Measurements from ENCODE around the gene PAX7. TPM values are rescaled to one million over a fixed set of nuclear protein-coding genes. Genes with fewer than 3 reads are reported as not detected.

The PAX7 gene
- total and polyA plus RNA-seq, 2 of the 4 experiments (the other 2 are of a cell fraction): not detected

DNA sequence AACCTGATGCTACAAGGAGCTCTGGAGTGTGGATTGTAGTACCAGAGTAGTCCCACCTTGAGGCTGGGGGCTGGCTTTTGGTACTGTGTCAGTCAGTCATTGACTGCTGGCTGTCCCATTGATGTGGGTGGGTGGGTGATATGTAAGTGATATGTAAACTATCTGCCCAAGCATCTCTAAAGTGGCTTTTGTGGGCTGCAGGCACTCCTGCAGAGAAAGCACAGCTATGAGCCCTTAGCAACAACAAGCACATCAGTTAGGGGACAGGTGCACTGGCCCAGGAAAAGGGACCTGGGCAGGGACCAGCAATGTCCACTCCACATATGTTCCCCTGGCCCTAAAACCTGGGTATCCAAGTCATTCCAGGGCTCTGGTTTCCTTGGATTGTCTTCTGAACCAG is 118.9 kb downstream of the PAX7 start:
- Histone ChIP-seq H3K4me1 (ENCODE audit: control insufficient read depth, insufficient read depth, low read length) (no peaks in the 10 kb centered on the region), H3K27me3 (ENCODE audit: control insufficient read depth, insufficient read depth, low read length) (no peaks in the 10 kb centered on the region), H3K36me3 (ENCODE audit: control insufficient read depth, insufficient read depth, low read length) (no peaks in the 10 kb centered on the region), H2BK5ac (ENCODE audit: low read depth, low read length, poor library complexity, severe bottlenecking) (no peak overlapping the region), H3K4me2 (ENCODE audit: low read depth, low read length) (no peak overlapping the region), H3K9me1 (ENCODE audit: insufficient read depth, low read length) (no peaks in the 10 kb centered on the region), H2AK5ac (ENCODE audit: low read depth, low read length) (no peak overlapping the region), H3K23ac (ENCODE audit: low read depth, low read length) (no peak overlapping the region), H4K20me1 (ENCODE audit: insufficient read depth, low read length) (no peaks in the 10 kb centered on the region), H3K9ac (ENCODE audit: low read depth, low read length) (no peak overlapping the region), H2BK120ac (ENCODE audit: low read depth, low read length) (no peak overlapping the region), H3K4ac (ENCODE audit: low read depth, low read length) (no peak overlapping the region), H3K14ac (replicated peaks; ENCODE audit: low read depth, low read length) (no peak overlapping the region), H2AK9ac (replicated peaks; ENCODE audit: low read depth, low read length, poor library complexity) (no peak overlapping the region), H3K79me1 (ENCODE audit: low read depth in 1 of 2, low read length in 2 of 2) (no peaks in the 10 kb centered on the region), H3K18ac (ENCODE audit: low read depth, low read length) (no peak overlapping the region), H3K4me3 (ENCODE audit: insufficient read depth, low read depth, low read length) (no peak overlapping the region), H4K91ac (ENCODE audit: insufficient read depth, low read depth, low read length) (no peak overlapping the region), H2AFZ (replicated peaks; ENCODE audit: low read length, poor library complexity) (no peak overlapping the region), H3K27ac (ENCODE audit: insufficient read depth, low read length) (no peak overlapping the region), H3K9me3 (ENCODE audit: control insufficient read depth, insufficient read depth, low read length) (no peaks in the 10 kb centered on the region), H2BK15ac (ENCODE audit: low read depth, low read length) (no peak overlapping the region), H4K8ac (ENCODE audit: low read depth in 2 of 2, low read length in 2 of 2) (no peak overlapping the region), H3K56ac (ENCODE audit: extremely low read depth, insufficient read depth, low read length) (no peak overlapping the region), H2BK20ac (ENCODE audit: low read depth, low read length) (no peak overlapping the region), H4K5ac (ENCODE audit: low read depth, low read length) (no peak overlapping the region)
- ATAC-seq (ENCODE audit: low read depth) (no peak), DNase-seq (no peak)
- ChIA-PET POLR2A (ENCODE audit: unreplicated experiment) (no interaction called here), CTCF (no interaction called here)
- no peak for TF ChIP-seq CEBPB (IDR thresholded peaks at IDR 0.05; ENCODE audit: low read depth, low read length)
- no peak for TF ChIP-seq RAD21 (IDR thresholded peaks at IDR 0.05; ENCODE audit: low read length)
- TF ChIP-seq, protein P1, sequence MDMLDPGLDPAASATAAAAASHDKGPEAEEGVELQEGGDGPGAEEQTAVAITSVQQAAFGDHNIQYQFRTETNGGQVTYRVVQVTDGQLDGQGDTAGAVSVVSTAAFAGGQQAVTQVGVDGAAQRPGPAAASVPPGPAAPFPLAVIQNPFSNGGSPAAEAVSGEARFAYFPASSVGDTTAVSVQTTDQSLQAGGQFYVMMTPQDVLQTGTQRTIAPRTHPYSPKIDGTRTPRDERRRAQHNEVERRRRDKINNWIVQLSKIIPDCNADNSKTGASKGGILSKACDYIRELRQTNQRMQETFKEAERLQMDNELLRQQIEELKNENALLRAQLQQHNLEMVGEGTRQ (IDR thresholded peaks at IDR 0.05; ENCODE audit: low read depth, low read length): no peak
- no peak for TF ChIP-seq FOS (IDR thresholded peaks at IDR 0.05; ENCODE audit: low read depth, low read length)
- TF ChIP-seq, protein P2, sequence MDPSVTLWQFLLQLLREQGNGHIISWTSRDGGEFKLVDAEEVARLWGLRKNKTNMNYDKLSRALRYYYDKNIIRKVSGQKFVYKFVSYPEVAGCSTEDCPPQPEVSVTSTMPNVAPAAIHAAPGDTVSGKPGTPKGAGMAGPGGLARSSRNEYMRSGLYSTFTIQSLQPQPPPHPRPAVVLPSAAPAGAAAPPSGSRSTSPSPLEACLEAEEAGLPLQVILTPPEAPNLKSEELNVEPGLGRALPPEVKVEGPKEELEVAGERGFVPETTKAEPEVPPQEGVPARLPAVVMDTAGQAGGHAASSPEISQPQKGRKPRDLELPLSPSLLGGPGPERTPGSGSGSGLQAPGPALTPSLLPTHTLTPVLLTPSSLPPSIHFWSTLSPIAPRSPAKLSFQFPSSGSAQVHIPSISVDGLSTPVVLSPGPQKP (IDR thresholded peaks at IDR 0.05; ENCODE audit: borderline replicate concordance, low read depth, low read length): no peak
- no peak for TF ChIP-seq MAFK (IDR thresholded peaks at IDR 0.05; ENCODE audit: low read depth, low read length)
- no peak for TF ChIP-seq CHD1 (IDR thresholded peaks at IDR 0.05; ENCODE audit: low read depth, low read length)
- TF ChIP-seq RCOR1 (IDR thresholded peaks at IDR 0.05; ENCODE audit: insufficient replicate concordance, low read length): no peak
- TF ChIP-seq MAZ (IDR thresholded peaks at IDR 0.05; ENCODE audit: borderline replicate concordance, low read depth, low read length): no peak
- no peak for TF ChIP-seq SMC3 (IDR thresholded peaks at IDR 0.05; ENCODE audit: low read depth, low read length)
- no peak for TF ChIP-seq MXI1 (IDR thresholded peaks at IDR 0.05; ENCODE audit: borderline replicate concordance, low read depth, low read length)
- TF ChIP-seq RFX5 (IDR thresholded peaks at IDR 0.05; ENCODE audit: low read depth, low read length): no peak
- no peak for TF ChIP-seq BHLHE40 (IDR thresholded peaks at IDR 0.05; ENCODE audit: low read depth, low read length)
- no TSS peak for BruUV-seq (replicated peaks)
- intact Hi-C loops (cut with micrococcal nuclease) (no loop called here), in situ Hi-C loops (cut with MboI; ENCODE audit: low sequenced_read_pairs) (no loop called here), dilution Hi-C loops (cut with HindIII; ENCODE audit: low sequenced_read_pairs, unreplicated experiment) (no loop called here)

Measured in IMR-90 (cell line).